ENCODE results near the gene PLCL1.

GRCh38 chr2:197867033-197867432 lies 62.6 kb downstream of the PLCL1 start:
- TF ChIP-seq CTCF (IDR thresholded peaks at IDR 0.05; ENCODE audit: low read length) (no peak), EZH2 (IDR thresholded peaks at IDR 0.05; ENCODE audit: borderline replicate concordance, low read length) (no peak)
